Measurements from ENCODE around the gene RTN4R.

RTN4R gene

GRCh38 chr22:20231514-20232236 lies 36.4 kb downstream of the RTN4R start:
- H3K4me3 ChIP-seq (replicated peaks; ENCODE audit: low read depth, low read length), result no peak overlapping the region
- no peak for TF ChIP-seq CTCF (IDR thresholded peaks at IDR 0.05; ENCODE audit: low read depth, low read length, missing control alignments)
- no peak for DNase-seq (ENCODE audit: extremely low read depth, low read depth)

- no peak for DNase-seq (ENCODE audit: extremely low read depth, low read depth)
- TF ChIP-seq CTCF (IDR thresholded peaks at IDR 0.05; ENCODE audit: low read depth, low read length, missing control alignments), result no peak
- H3K4me3 ChIP-seq (replicated peaks; ENCODE audit: low read depth, low read length), result no peak overlapping the region
Observed at GRCh38 chr22:20230777-20231420, 37.2 kb downstream of the RTN4R start.

- H3K4me3 ChIP-seq (replicated peaks; ENCODE audit: low read depth, low read length), result no peak overlapping the region
- no peak for TF ChIP-seq CTCF (IDR thresholded peaks at IDR 0.05; ENCODE audit: low read depth, low read length, missing control alignments)
- no peak for DNase-seq (ENCODE audit: extremely low read depth, low read depth)
Observed at GRCh38 chr22:20229916-20230775, 38.0 kb downstream of the RTN4R start.

- TF ChIP-seq CTCF (IDR thresholded peaks at IDR 0.05; ENCODE audit: low read depth, low read length, missing control alignments), result no peak
- no peak overlapping the region for H3K4me3 ChIP-seq (replicated peaks; ENCODE audit: low read depth, low read length)
- DNase-seq (ENCODE audit: extremely low read depth, low read depth), result no peak
Observed at GRCh38 chr22:20228939-20229272, 39.2 kb downstream of the RTN4R start.

- no peak overlapping the region for H3K4me3 ChIP-seq (replicated peaks; ENCODE audit: low read depth, low read length)
- no peak for DNase-seq (ENCODE audit: extremely low read depth, low read depth)
- TF ChIP-seq CTCF (IDR thresholded peaks at IDR 0.05; ENCODE audit: low read depth, low read length, missing control alignments), result no peak
Observed at GRCh38 chr22:20228055-20228938, 39.8 kb downstream of the RTN4R start.

GRCh38 chr22:20227363-20227762 lies 40.8 kb downstream of the RTN4R start:
- no peak for TF ChIP-seq CTCF (IDR thresholded peaks at IDR 0.05; ENCODE audit: low read depth, low read length, missing control alignments)
- H3K4me3 ChIP-seq (replicated peaks; ENCODE audit: low read depth, low read length), result no peak overlapping the region
- no peak for DNase-seq (ENCODE audit: extremely low read depth, low read depth)
